ENCODE measurements around the gene CEP70.
"Not testable (repeated sequence)": the region's sequence is repeated elsewhere in the genome, so short reads cannot be mapped to it uniquely, and the experiment has no call there.

The CEP70 gene

GRCh38 chr3:138594150-138594934 lies at the start of gene CEP70:
Gene CEP70 (minus strand): TSS chr3:138594260. CDS start chr3:138572927, 21,333 bp downstream.
- DNase-seq (ENCODE audit: low spot score), result peak; percentile 85

- no peak for DNase-seq (ENCODE audit: low spot score)
Measured at GRCh38 chr3:138642927-138643253, 48.8 kb upstream of the CEP70 start.

GRCh38 chr3:138642226-138642926 lies 48.3 kb upstream of the CEP70 start:
- DNase-seq (ENCODE audit: low spot score), result no peak

- no peak for DNase-seq (ENCODE audit: low spot score)
Measured at GRCh38 chr3:138640537-138640936, 46.5 kb upstream of the CEP70 start.

GRCh38 chr3:138638641-138639040 lies 44.6 kb upstream of the CEP70 start:
- DNase-seq (ENCODE audit: low spot score), result no peak

- no peak for DNase-seq (ENCODE audit: low spot score)
Measured at GRCh38 chr3:138629526-138629925, 35.5 kb upstream of the CEP70 start.

- no peak for DNase-seq (ENCODE audit: low spot score)
Measured at GRCh38 chr3:138625707-138626365, 31.8 kb upstream of the CEP70 start.

- no peak for DNase-seq (ENCODE audit: low spot score)
Measured at GRCh38 chr3:138624518-138624917, 30.5 kb upstream of the CEP70 start.

GRCh38 chr3:138620431-138620830 lies 26.4 kb upstream of the CEP70 start:
- no peak for DNase-seq (ENCODE audit: low spot score)

- no peak for DNase-seq (ENCODE audit: low spot score)
Measured at GRCh38 chr3:138615462-138615861, 21.4 kb upstream of the CEP70 start.

GRCh38 chr3:138609898-138610266 lies 15.8 kb upstream of the CEP70 start:
- DNase-seq (ENCODE audit: low spot score), result no peak

- DNase-seq (ENCODE audit: low spot score), result no peak
Measured at GRCh38 chr3:138608322-138609135, 14.5 kb upstream of the CEP70 start, which contains the start of gene FAIM. Gene FAIM (plus strand): TSS chr3:138608771. CDS start chr3:138619727, 10,956 bp downstream.

GRCh38 chr3:138604106-138604595 lies 10.1 kb upstream of the CEP70 start:
- not testable (repeated sequence) for DNase-seq (ENCODE audit: low spot score)

GRCh38 chr3:138601661-138602060 lies 7.6 kb upstream of the CEP70 start:
- DNase-seq (ENCODE audit: low spot score), result not testable (repeated sequence)

GRCh38 chr3:138600100-138600745 lies 6.2 kb upstream of the CEP70 start:
- DNase-seq (ENCODE audit: low spot score), result no peak

- no peak for DNase-seq (ENCODE audit: low spot score)
Measured at GRCh38 chr3:138598534-138598933, 4.5 kb upstream of the CEP70 start.

GRCh38 chr3:138597186-138597976 lies 3.3 kb upstream of the CEP70 start:
- DNase-seq (ENCODE audit: low spot score), result not testable (repeated sequence)

- DNase-seq (ENCODE audit: low spot score), result no peak
Measured at GRCh38 chr3:138594935-138595610, 1.0 kb upstream of the CEP70 start.

- no peak for DNase-seq (ENCODE audit: low spot score)
Measured at GRCh38 chr3:138593488-138594149, 441 bp downstream of the CEP70 start.

Data from hematopoietic multipotent progenitor cell treated with erythropoietin and hydrocortisone succinate and interleukin-3 and kit ligand, for 17 days (in vitro differentiated cells).